Measurements from ENCODE around the gene ANO4.

ANO4 gene

DNA sequence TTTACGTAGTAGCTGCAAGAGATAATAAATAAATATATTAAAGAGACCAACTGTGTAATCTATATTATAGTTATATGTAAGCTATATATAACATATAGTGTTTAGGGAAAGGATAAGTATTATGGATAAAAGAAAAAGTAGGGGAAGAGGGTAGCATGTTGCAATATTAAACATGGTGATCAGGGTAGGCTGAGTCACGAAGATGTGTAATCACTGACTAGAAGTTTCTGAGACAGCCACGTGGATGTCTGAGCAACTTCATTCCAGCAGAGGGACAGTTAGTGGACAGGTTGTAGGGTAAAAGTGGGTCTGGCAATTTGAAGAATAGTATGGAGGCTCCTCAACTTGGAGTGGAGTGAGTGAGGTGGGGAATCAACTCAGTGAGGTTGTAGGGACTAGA, 109.7 kb downstream of the ANO4 start (continued):
- TF ChIP-seq, protein P1, sequence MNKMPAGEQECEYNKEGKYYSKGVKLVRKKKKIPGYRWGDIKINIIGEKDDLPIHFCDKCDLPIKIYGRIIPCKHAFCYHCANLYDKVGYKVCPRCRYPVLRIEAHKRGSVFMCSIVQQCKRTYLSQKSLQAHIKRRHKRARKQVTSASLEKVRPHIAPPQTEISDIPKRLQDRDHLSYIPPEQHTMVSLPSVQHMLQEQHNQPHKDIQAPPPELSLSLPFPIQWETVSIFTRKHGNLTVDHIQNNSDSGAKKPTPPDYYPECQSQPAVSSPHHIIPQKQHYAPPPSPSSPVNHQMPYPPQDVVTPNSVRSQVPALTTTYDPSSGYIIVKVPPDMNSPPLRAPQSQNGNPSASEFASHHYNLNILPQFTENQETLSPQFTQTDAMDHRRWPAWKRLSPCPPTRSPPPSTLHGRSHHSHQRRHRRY (tag by site-specific recombination; IDR thresholded peaks at IDR 0.05): no peak
- TF ChIP-seq, protein P2, sequence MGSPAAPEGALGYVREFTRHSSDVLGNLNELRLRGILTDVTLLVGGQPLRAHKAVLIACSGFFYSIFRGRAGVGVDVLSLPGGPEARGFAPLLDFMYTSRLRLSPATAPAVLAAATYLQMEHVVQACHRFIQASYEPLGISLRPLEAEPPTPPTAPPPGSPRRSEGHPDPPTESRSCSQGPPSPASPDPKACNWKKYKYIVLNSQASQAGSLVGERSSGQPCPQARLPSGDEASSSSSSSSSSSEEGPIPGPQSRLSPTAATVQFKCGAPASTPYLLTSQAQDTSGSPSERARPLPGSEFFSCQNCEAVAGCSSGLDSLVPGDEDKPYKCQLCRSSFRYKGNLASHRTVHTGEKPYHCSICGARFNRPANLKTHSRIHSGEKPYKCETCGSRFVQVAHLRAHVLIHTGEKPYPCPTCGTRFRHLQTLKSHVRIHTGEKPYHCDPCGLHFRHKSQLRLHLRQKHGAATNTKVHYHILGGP (tag by site-specific recombination; IDR thresholded peaks at IDR 0.05): no peak
- TF ChIP-seq ZBTB1 (tag by site-specific recombination; IDR thresholded peaks at IDR 0.05) (no peak), ZNF514 (tag by site-specific recombination; IDR thresholded peaks at IDR 0.05) (no peak), ZNF311 (tag by site-specific recombination; IDR thresholded peaks at IDR 0.05; ENCODE audit: borderline replicate concordance) (no peak)

- Histone ChIP-seq H3K4me3 (ENCODE audit: low read depth, low read length) (no peak overlapping the region), H3K4me1 (ENCODE audit: control insufficient read depth, insufficient read depth, low read length) (no peaks in the 10 kb centered on the region), H3K36me3 (ENCODE audit: control insufficient read depth in 2 of 2, insufficient read depth in 1 of 2, low read length in 2 of 2) (no peaks in the 10 kb centered on the region), H3K9me3 (ENCODE audit: control insufficient read depth, insufficient read depth, low read depth, low read length) (no peaks in the 10 kb centered on the region), H3K27ac (ENCODE audit: extremely low read depth, low read depth, low read length) (no peak overlapping the region)
- no peak for TF ChIP-seq ZNF76 (tag by site-specific recombination; IDR thresholded peaks at IDR 0.05; ENCODE audit: borderline replicate concordance, low read depth)
- ChIA-PET POLR2A (no interaction called here), CTCF (no interaction called here)
These were observed 113.9 kb downstream of the ANO4 start for GRCh38 chr12:100908501-100908900.

GRCh38 chr12:100913872-100914592, 119.5 kb downstream of the ANO4 start:
- Histone ChIP-seq H3K4me3 (ENCODE audit: low read depth, low read length) (no peak overlapping the region), H3K4me1 (ENCODE audit: control insufficient read depth, insufficient read depth, low read length) (no peaks in the 10 kb centered on the region), H3K36me3 (ENCODE audit: control insufficient read depth in 2 of 2, insufficient read depth in 1 of 2, low read length in 2 of 2) (no peaks in the 10 kb centered on the region), H3K27ac (ENCODE audit: extremely low read depth, low read depth, low read length) (no peak overlapping the region), H3K9me3 (ENCODE audit: control insufficient read depth, insufficient read depth, low read depth, low read length) (no peaks in the 10 kb centered on the region)
- POLR2A ChIA-PET: no interaction called here
- CTCF ChIA-PET: interaction anchor here (0.6 to 1.0 kb wide), 5 partner anchors 14 to 736 kb away, joined by 3 to 4 read pairs (median 3); no protein-coding TSS in a partner anchor
- TF ChIP-seq ZNF501 (tag by site-specific recombination; IDR thresholded peaks at IDR 0.05) (no peak), ZNF2 (tag by site-specific recombination; IDR thresholded peaks at IDR 0.05) (no peak), ZNF146 (tag by site-specific recombination; IDR thresholded peaks at IDR 0.05) (no peak), ZNF529 (tag by site-specific recombination; IDR thresholded peaks at IDR 0.05; ENCODE audit: insufficient replicate concordance) (no peak), ZNF624 (tag by site-specific recombination; IDR thresholded peaks at IDR 0.05) (no peak), SCRT2 (tag by site-specific recombination; IDR thresholded peaks at IDR 0.05) (no peak), ZNF16 (tag by site-specific recombination; IDR thresholded peaks at IDR 0.05; ENCODE audit: low read depth) (no peak), GLI2 (tag by site-specific recombination; IDR thresholded peaks at IDR 0.05; ENCODE audit: borderline replicate concordance, low read depth) (no peak), BCL11A (tag by site-specific recombination; IDR thresholded peaks at IDR 0.05; ENCODE audit: low read depth) (no peak), ZNF26 (tag by site-specific recombination; IDR thresholded peaks at IDR 0.05) (no peak), ZNF473 (tag by site-specific recombination; IDR thresholded peaks at IDR 0.05) (no peak), ZNF791 (tag by site-specific recombination; IDR thresholded peaks at IDR 0.05) (no peak), ZNF311 (tag by site-specific recombination; IDR thresholded peaks at IDR 0.05; ENCODE audit: borderline replicate concordance) (no peak), ZNF175 (tag by site-specific recombination; IDR thresholded peaks at IDR 0.05) (no peak), KLF1 (tag by site-specific recombination; IDR thresholded peaks at IDR 0.05) (no peak), ZSCAN16 (tag by site-specific recombination; IDR thresholded peaks at IDR 0.05) (no peak), ZNF18 (tag by site-specific recombination; IDR thresholded peaks at IDR 0.05) (no peak)
- TF ChIP-seq, protein P2 (tag by site-specific recombination; IDR thresholded peaks at IDR 0.05): no peak
- TF ChIP-seq, protein P3, sequence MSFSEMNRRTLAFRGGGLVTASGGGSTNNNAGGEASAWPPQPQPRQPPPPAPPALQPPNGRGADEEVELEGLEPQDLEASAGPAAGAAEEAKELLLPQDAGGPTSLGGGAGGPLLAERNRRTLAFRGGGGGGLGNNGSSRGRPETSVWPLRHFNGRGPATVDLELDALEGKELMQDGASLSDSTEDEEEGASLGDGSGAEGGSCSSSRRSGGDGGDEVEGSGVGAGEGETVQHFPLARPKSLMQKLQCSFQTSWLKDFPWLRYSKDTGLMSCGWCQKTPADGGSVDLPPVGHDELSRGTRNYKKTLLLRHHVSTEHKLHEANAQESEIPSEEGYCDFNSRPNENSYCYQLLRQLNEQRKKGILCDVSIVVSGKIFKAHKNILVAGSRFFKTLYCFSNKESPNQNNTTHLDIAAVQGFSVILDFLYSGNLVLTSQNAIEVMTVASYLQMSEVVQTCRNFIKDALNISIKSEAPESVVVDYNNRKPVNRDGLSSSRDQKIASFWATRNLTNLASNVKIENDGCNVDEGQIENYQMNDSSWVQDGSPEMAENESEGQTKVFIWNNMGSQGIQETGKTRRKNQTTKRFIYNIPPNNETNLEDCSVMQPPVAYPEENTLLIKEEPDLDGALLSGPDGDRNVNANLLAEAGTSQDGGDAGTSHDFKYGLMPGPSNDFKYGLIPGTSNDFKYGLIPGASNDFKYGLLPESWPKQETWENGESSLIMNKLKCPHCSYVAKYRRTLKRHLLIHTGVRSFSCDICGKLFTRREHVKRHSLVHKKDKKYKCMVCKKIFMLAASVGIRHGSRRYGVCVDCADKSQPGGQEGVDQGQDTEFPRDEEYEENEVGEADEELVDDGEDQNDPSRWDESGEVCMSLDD (tag by site-specific recombination; IDR thresholded peaks at IDR 0.05): no peak

Measured in HEK293 (cell line).